SW 1271 (cell line): ENCODE results near the gene SNAPC4.
"Not testable (repeated sequence)": the region's sequence is repeated elsewhere in the genome, so short reads cannot be mapped to it uniquely, and the experiment has no call there.

ENCODE experiments used
- DNase-seq, 2 experiments: peaks; one replicate each; lab custom pipeline; 2025; lab: John Stamatoyannopoulos, UW

The SNAPC4 gene

GRCh38 chr9:136407911-136408310, 7.9 kb upstream of the SNAPC4 start:
- DNase-seq = no peak

DNA sequence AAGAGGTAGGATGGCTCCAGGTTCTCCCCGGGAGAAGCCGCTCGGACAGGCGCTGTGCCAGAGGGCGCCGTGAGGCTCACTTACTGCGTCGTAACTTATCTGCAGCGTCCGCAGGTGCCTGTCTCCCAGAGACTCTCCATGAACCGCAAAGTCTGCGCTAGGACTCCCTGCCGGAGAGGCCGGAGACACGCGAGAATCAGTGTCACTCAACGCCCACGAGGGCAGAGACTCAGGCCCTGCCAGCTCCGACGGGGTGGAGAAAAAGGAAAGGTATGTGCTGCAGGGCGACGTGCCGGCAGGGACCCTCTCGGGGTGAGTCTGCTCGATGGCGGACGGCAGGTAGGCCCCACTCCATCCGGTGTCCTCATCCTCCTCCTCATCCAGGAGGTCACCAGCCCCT, 7.1 kb upstream of the SNAPC4 start:
- not testable (repeated sequence) for DNase-seq

DNA sequence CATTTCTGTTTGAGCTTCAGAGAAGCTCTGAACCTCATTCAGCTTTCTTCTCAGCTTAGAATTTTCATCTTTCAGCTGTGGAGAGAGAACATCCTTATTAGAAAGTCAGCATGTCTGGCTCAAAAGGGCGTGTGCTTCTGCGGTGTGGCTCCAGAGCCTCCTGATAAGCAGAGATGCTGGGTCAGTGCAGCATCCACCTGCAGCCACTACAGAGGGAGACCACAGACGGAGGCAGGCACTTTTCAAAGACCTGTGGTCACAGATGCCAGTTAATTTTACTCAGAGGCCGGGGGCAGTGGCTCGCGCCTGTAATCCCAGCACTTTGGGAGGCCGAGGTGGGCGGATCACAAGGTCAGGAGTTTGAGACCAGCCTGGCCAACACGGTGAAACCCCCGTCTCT, 5.9 kb upstream of the SNAPC4 start:
- DNase-seq = not testable (repeated sequence)

GRCh38 chr9:136405481-136405880, 5.5 kb upstream of the SNAPC4 start:
- DNase-seq = no peak

- DNase-seq = no peak
Measured at GRCh38 chr9:136404801-136405136, 4.8 kb upstream of the SNAPC4 start.

DNA sequence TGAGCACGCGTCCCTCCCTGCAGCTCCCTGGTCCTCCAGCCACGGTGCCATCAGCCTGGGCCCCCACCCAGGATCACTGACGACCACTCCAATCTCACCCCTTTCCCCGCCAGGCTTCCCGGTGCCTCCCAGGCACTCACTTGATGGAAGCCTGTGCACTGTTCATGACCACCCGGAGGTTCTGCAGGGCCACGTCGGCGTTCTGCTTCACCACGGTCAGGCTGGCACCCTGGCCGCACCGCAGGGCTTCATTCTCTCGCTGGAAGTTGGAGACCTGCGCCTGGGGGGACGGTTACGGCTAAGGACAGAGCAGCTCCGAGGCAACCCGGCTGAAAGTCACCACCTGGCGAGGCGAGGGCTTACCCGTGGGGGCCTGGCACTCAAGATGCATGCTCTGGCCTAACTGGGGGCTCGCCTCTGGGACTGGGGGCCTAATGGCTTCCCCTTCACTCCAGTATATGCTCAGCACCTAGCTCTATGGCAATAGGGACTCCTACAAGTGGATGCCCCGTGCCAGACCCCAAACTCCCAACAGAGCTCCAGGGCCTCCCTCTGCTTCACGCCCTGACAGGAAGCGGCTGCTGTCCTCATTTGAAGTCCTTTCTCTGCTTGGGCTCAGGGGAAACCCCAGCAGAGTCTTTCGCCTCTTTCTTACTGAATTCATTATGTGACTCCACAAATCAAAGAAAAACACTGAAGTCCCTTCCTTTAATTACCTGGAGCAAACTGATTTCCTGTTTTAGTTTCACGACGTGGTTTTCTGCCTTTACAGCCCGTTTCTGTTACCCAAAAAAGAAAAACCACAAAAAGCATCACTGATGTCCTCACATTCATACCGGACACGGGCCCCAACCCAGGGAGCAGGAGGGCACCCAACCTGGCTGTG, 4.2 kb upstream of the SNAPC4 start:
- DNase-seq = no peak

DNA sequence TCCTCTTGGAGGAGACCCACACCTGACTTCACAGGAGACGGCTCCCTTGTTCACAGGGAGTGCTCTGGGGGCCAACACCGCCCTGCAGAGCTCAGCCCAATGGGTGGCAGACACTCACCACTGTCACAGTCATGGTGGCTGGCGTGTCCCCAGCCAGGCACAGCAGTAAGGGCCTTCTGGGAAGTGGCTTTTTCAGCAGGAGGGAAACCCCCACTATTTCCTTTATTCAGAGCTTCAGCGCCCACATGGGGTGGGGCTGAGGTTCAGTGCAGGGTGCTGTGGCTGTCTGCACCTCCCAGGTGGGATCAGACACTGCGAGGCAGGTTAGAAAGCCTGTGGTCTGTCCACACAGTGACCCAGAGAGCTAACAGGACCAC, 3.6 kb upstream of the SNAPC4 start:
- DNase-seq = no peak

GRCh38 chr9:136402067-136402466, 2.1 kb upstream of the SNAPC4 start:
- DNase-seq = no peak

DNA sequence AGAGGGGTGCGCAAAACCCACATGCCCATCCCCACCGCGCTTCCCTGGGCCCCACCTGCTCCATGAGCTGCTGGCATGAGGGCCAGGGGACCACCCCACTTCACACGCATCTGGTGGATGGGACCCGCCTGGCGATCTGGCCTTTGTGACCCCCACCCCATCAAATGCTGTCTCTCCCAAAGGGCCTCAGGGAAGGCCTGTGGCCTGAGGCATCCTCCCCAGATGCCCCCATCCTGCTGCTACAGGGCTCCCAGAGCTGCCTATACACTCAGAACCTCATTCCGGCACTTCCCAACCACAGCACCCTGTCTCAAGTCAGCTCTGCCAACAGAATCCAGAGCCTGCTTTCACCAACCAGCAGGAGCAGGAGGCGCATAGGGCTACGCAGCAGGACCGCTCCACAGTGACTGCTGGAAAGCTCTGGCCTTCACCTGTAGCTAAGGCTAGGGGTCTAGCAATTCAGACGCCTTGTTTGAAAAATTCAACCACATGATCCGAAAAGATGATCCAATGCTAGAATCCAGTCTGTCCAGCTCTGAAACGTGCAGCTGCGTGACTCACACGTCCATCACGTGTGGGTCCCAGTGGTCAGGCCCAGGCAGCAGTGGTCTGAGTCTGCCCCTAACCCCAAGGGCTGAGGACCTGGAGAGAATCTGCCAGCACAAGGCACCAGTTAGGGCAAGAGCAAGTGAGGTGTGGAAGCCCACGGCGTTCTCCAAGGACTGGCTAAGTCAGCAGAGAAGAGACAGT, 1.4 kb upstream of the SNAPC4 start:
- no peak for DNase-seq

DNA sequence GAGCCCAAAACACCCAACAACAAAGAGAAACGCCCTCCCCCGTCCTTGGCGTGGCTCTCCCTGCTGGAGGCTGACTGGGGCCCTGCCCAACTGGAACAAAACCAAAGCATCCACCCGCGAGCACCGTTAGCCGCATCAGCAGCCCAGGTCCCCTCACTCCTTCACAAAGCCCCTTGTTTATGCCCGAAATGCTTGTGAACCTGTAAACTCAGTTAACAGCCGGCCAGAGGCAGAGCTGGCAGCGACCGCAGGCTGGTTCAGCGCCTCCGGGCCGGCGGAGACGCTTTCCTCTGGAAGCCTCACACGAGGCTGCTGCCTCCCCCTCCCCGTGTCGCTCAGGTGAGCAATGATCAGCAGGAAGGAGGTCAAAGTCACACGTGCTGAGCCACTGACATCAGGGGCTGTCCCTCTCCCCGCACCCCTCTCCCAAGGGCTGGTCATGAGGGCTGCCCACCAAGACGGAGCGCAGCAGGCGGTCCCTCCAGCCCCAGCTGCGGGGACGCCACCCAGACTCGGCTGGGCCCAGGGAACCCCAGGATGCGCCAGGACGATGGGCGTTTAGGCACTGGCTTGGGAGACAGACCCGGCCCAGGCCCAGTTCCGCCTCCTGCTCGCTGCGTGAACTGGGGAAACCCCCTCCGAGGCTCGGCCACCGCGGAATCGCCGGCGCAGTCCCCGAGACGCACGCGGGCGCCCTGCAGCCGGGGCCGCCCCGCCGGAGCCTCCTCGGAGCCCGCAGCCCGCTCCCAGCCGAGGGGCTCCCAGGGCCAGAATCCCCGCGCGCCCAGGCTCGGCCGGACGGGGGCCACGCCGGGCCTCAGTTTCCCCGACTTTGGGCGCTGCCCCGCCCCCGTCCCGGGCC, 563 bp downstream of the SNAPC4 start:
- no peak for DNase-seq

DNA sequence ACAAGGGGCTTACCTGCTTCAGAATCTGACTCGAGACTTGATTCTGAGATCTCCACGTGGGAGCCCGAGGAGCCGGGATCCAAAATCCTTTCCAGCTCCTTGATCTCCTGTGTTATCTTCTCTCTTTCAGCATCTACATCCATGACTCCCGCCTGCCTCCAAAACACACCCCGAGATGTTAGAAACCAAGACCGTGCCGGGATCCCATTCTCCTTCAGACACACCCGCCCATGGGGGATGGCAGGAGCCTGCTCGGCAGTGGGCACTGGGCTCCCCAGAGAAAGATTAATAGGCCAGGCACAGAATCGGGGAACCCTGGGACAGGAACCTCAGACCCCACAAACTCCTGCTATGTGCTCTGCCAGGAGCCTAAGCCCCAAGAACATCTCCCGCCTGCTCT, 1.7 kb downstream of the SNAPC4 start:
- no peak for DNase-seq

DNA sequence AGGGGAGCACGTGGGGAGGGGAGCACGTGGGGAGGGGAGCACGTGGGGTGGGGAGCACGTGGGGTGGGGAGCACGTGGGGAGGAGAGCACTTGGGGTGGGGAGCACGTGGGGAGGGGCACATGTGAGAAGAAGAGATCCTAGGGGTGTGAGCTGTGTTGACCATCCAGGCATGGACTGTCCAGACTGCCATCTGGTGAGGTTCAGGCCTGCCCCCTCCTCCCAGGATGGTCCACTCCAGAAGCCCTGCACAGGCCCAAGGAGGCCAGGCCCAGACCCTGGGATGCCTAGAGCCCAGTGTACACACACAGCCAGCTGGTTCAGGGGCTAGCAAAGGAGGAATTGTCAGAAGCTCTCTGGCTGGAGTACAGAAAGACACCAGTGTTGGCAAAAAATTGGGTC, 2.3 kb downstream of the SNAPC4 start:
- no peak for DNase-seq

DNA sequence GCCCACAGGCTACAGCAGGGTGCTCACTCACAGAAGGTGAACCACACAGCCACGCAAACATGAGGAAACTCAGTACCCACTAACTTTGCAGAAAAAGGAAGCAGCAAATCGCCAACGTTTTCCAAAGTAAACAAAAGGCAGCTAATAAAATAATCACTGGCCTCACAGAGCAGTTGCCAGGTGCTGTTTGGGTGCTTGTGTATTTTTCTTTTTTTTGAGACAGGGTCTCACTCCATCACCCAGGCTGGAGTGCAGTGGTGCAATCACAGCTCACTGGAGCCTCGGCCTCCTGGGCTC, 3.8 kb downstream of the SNAPC4 start:
- no peak for DNase-seq

- no peak for DNase-seq
Measured at GRCh38 chr9:136395345-136396218, 4.4 kb downstream of the SNAPC4 start.

DNA sequence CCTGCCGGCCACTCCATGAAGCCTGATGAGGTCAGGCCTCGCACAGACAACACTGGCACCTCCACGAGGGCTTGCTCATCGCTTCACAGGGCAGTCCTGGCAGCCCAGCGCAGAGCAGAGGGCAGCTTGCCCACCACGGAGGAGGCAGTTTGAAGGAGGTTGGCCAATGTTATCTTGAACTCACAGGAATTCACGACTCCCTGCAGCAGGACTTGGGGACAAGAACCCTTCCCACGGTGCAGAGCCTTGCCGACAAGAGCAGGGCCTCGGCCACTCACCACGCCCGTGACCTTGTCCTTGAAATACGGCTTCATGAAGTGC, 5.0 kb downstream of the SNAPC4 start:
- no peak for DNase-seq

DNA sequence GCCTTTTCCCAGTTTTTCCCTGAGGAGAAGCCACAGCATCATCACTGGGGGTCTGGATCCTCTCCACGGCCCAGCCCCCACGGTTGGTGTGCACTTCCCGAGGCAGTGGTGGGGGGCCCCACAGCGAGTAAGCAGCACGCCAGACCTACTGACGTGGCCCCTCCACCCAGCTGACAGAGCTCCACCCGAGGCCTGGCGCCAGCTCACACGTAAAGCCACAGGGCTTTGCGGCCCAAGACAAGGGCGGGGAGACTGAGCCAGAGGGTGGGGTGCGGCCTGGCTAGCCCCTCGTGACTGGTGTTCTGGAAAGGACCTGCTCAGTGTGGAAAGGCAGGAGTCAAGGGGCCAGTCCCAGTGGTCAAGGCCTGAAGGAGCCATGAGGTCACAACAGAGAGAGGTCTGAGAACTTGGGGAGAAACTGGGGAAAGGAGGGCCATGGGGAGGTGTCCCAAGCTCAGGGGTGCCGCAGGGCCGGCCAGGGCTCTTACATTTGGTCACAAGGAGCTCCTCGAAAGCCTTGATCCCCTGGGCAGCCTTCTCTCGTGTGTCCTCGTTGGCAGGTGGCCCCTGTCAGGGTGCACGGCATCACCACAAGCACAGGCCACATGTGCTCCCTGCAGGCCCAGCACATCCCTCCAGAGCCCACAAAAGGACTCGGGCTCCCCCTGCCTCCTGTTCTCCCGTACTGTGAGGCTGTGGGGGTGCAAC, 5.5 kb downstream of the SNAPC4 start:
- DNase-seq = no peak

DNA sequence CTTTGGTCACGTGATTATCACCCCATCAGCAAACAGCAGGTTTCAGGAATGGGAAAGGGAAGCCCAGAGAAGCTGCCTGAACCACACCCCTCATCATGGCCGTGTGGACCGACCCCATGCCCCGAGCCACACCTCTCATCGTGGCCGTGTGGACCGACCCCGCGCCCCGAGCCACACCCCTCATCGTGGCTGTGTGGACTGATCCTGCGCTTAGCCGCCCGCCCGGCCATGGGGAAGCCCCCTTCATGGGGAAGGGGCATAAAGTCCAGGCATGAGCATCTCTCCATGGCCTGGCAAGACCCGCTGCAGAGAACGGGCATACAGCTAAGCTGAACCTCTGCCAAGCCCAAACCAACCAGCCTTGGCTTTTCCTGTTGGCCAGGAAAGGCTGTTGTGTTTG, 6.4 kb downstream of the SNAPC4 start:
- DNase-seq = no peak

GRCh38 chr9:136392538-136393449, 7.2 kb downstream of the SNAPC4 start:
- DNase-seq = no peak

GRCh38 chr9:136391737-136392537, 8.0 kb downstream of the SNAPC4 start:
- no peak for DNase-seq
